H1 (cell line): ENCODE results near the gene ITPKB. TPM values are rescaled to one million over a fixed set of nuclear protein-coding genes. Genes with fewer than 3 reads are reported as not detected.

Experiments
- CTCF ChIA-PET: fragments of 300-600 bp; sonication (Branson Sonifier 250); formaldehyde crosslinking; loops from one replicate; lab custom pipeline; 2021; ENCODE audit not compliant: partially characterized antibody; lab: Charles Lee
- POLR2A ChIA-PET: fragments of 300-600 bp; sonication (Branson Sonifier 250); formaldehyde crosslinking; loops from one replicate; lab custom pipeline; 2021; ENCODE audit warnings: inconsistent platforms; ENCODE audit not compliant: partially characterized antibody; lab: Charles Lee
- DNase-seq, 2 experiments: peaks; one replicate each; pipeline versions ENCODE4 v3.0.0 to v3.0.0-alpha.2; 2010 to 2022; ENCODE audit warnings: low spot score in 2 of 2, low read depth in 1 of 2, mixed read lengths in 1 of 2
- FAIRE-seq: peaks from 2 replicates; lab custom pipeline; 2011; peaks lifted over from hg19 to GRCh38; lab: Jason Lieb, UNC
- H2AFZ ChIP-seq: 2 replicates; pipeline ENCODE4 v1.8.1; 2012; ENCODE audit warnings: low read length, inconsistent platforms
- H2AK5ac ChIP-seq: 2 replicates; pipeline ENCODE4 v1.6.1; 2013; ENCODE audit warnings: low read depth, low read length
- H2BK120ac ChIP-seq: replicated peaks from 2 replicates; pipeline ENCODE3; 2013; ENCODE audit warnings: low read depth, low read length, inconsistent platforms
- H2BK12ac ChIP-seq: 2 replicates; pipeline ENCODE4 v1.6.1; 2013; ENCODE audit warnings: low read depth, low read length
- H2BK15ac ChIP-seq: 2 replicates; pipeline ENCODE4 v1.6.1; 2013; ENCODE audit warnings: low read length
- H2BK20ac ChIP-seq: 2 replicates; pipeline ENCODE4 v1.6.1; 2013; ENCODE audit warnings: low read length
- H2BK5ac ChIP-seq: 2 replicates; pipeline ENCODE4 v1.6.1; 2013; ENCODE audit warnings: low read depth, low read length
- H3K14ac ChIP-seq: 2 replicates; pipeline ENCODE4 v1.6.1; 2013; ENCODE audit warnings: inconsistent platforms; ENCODE audit not compliant: insufficient read length
- H3K18ac ChIP-seq: 2 replicates; pipeline ENCODE4 v1.6.1; 2013; ENCODE audit warnings: low read length; ENCODE audit errors: extremely low read depth
- H3K23ac ChIP-seq: 2 replicates; pipeline ENCODE4 v1.6.1; 2013; ENCODE audit warnings: inconsistent platforms; ENCODE audit not compliant: insufficient read length
- H3K23me2 ChIP-seq: 2 replicates; pipeline ENCODE4 v1.6.1; 2013; ENCODE audit warnings: low read depth, low read length
- H3K27ac ChIP-seq: 2 replicates; pipeline ENCODE4 v1.6.1; 2011; ENCODE audit warnings: low read depth, low read length, inconsistent platforms
- H3K27me3 ChIP-seq, 4 experiments: replicated peaks in 1 of 4; 1 replicate in 1 of 4; 2 replicates in 3 of 4; pipeline versions ENCODE4 v1.6.1 to v1.8.1; 2011 to 2013; ENCODE audit warnings: low read length in 3 of 4, mild to moderate bottlenecking in 3 of 4, inconsistent platforms in 2 of 4, mixed read lengths in 2 of 4, moderate library complexity in 1 of 4; ENCODE audit not compliant: control insufficient read depth in 3 of 4, insufficient read depth in 3 of 4; ENCODE audit errors: extremely low read depth in 1 of 4
- H3K36me3 ChIP-seq, 4 experiments: 2 replicates each; pipeline versions ENCODE4 v1.6.1 to v1.8.1; 2011 to 2013; ENCODE audit warnings: mild to moderate bottlenecking in 4 of 4, low read length in 3 of 4, moderate library complexity in 2 of 4, control low read depth in 1 of 4, inconsistent platforms in 1 of 4; ENCODE audit not compliant: insufficient read depth in 4 of 4, control insufficient read depth in 2 of 4
- H3K4ac ChIP-seq: replicated peaks from 2 replicates; pipeline ENCODE3; 2013; ENCODE audit warnings: low read length, low read depth, mixed read lengths, inconsistent platforms; ENCODE audit not compliant: insufficient read length
- H3K4me1 ChIP-seq, 4 experiments: replicated peaks in 1 of 4; 1 replicate in 1 of 4; 2 replicates in 3 of 4; pipeline versions ENCODE4 v1.6.1 to v1.8.1; 2011 to 2013; ENCODE audit warnings: low read length in 3 of 4, inconsistent platforms in 2 of 4, mixed read lengths in 1 of 4; ENCODE audit not compliant: insufficient read depth in 4 of 4, control insufficient read depth in 3 of 4
- H3K4me2 ChIP-seq, 2 experiments: 2 replicates each; pipeline versions ENCODE4 v1.6.1 to v1.8.1; 2011 to 2013; ENCODE audit warnings: low read depth in 2 of 2, low read length in 2 of 2, control low read depth in 1 of 2, inconsistent platforms in 1 of 2, mild to moderate bottlenecking in 1 of 2; ENCODE audit not compliant: insufficient read depth in 1 of 2
- H3K4me3 ChIP-seq, 4 experiments: fragments of 200-600, 300-600 bp in 1 of 4; sonication (generic), shearing (Covaris generic), sonication (Bioruptor Twin) in 1 of 4; 2 replicates each; pipeline versions ENCODE4 v1.5.1 to v1.8.1; 2011 to 2016; ENCODE audit warnings: low read length in 4 of 4, low read depth in 3 of 4, control low read depth in 2 of 4, inconsistent platforms in 2 of 4, mild to moderate bottlenecking in 2 of 4, mixed read lengths in 1 of 4, moderate library complexity in 1 of 4; ENCODE audit not compliant: insufficient read depth in 2 of 4; ENCODE audit errors: extremely low read depth in 1 of 4
- H3K56ac ChIP-seq: replicated peaks from 2 replicates; pipeline ENCODE3; 2013; ENCODE audit warnings: low read depth, mild to moderate bottlenecking, mixed read lengths, low read length, inconsistent platforms; ENCODE audit not compliant: insufficient read length
- H3K79me1 ChIP-seq: 2 replicates; pipeline ENCODE4 v1.6.1; 2013; ENCODE audit warnings: low read depth, low read length, control low read depth
- H3K79me2 ChIP-seq, 2 experiments: 2 replicates each; pipeline versions ENCODE4 v1.6.1 to v1.8.1; 2012 to 2013; ENCODE audit warnings: low read length in 2 of 2, mild to moderate bottlenecking in 2 of 2, inconsistent platforms in 1 of 2; ENCODE audit not compliant: insufficient read depth in 2 of 2, control insufficient read depth in 1 of 2
- H3K9ac ChIP-seq, 4 experiments: replicated peaks in 1 of 4; 1 replicate in 1 of 4; 2 replicates in 3 of 4; pipeline versions ENCODE4 v1.6.1 to v1.8.1; 2011 to 2013; ENCODE audit warnings: low read depth in 3 of 4, low read length in 3 of 4, control low read depth in 2 of 4, mild to moderate bottlenecking in 2 of 4, moderate library complexity in 2 of 4, inconsistent platforms in 1 of 4; ENCODE audit errors: extremely low read depth in 1 of 4
- H3K9me3 ChIP-seq, 2 experiments: 2 replicates each; pipeline versions ENCODE4 v1.6.1 to v1.8.1; 2012 to 2013; ENCODE audit warnings: mild to moderate bottlenecking in 2 of 2, moderate library complexity in 2 of 2, control low read depth in 1 of 2, inconsistent platforms in 1 of 2, low read depth in 1 of 2, low read length in 1 of 2, mixed read lengths in 1 of 2; ENCODE audit not compliant: insufficient read depth in 2 of 2
- H4K20me1 ChIP-seq, 2 experiments: replicated peaks in 1 of 2; 2 replicates each; pipeline versions ENCODE3 to v1.8.1; 2011 to 2013; ENCODE audit warnings: inconsistent platforms in 2 of 2, low read length in 2 of 2, mild to moderate bottlenecking in 1 of 2; ENCODE audit not compliant: insufficient read depth in 2 of 2, control insufficient read depth in 1 of 2
- H4K5ac ChIP-seq: 2 replicates; pipeline ENCODE4 v1.6.1; 2013; ENCODE audit warnings: low read length, low read depth, mixed read lengths, inconsistent platforms; ENCODE audit not compliant: insufficient read length
- H4K8ac ChIP-seq: 2 replicates; pipeline ENCODE4 v1.8.0; 2013; ENCODE audit warnings: mild to moderate bottlenecking, moderate library complexity, low read length, inconsistent platforms; ENCODE audit not compliant: insufficient read depth; ENCODE audit errors: extremely low read depth
- H4K91ac ChIP-seq: replicated peaks from 2 replicates; pipeline ENCODE3; 2013; ENCODE audit warnings: low read length, mixed read lengths, inconsistent platforms; ENCODE audit not compliant: insufficient read length
- CBX8 ChIP-seq: fragments of 300-800, 300-1000 bp; sonication (generic); IDR thresholded peaks from 2 replicates; pipeline ENCODE4 v1.7.1; 2016; ENCODE audit warnings: low read depth, low read length, borderline replicate concordance
- CEBPB ChIP-seq: IDR thresholded peaks from 2 replicates; pipeline ENCODE4 v1.6.1; 2012; ENCODE audit warnings: low read depth, low read length
- KDM5A ChIP-seq: fragments of 200-600 bp; IDR thresholded peaks from 2 replicates; pipeline ENCODE4 v1.7.1; 2012; ENCODE audit warnings: mild to moderate bottlenecking, low read length, inconsistent platforms, mixed read lengths
- WGBS, 2 experiments: shearing (Covaris generic) in 1 of 2; methylation state at CpG; one replicate each; pipeline versions ENCODE4 v1.1.6 to v1.1.7; 2013 to 2015; ENCODE audit warnings: low lambda C conversion rate in 2 of 2, mixed read lengths in 2 of 2, inconsistent platforms in 1 of 2, low coverage in 1 of 2, missing lambda C conversion rate in 1 of 2; ENCODE audit not compliant: insufficient replicate concordance in 2 of 2, insufficient coverage in 1 of 2, insufficient read length in 1 of 2; ENCODE audit errors: extremely low coverage in 1 of 2, missing lambda C conversion rate in 1 of 2; 5-methylcytosine and 5-hydroxymethylcytosine counted together
- polyA plus RNA-seq, 7 experiments: library from polyadenylated mRNA; depleted of rRNA in 3 of 7; stranded (reverse) in 5 of 7; unstranded in 2 of 7; fragments of >200 nt in 5 of 7; fragments of 200-250 nt in 2 of 7; gene quantifications; 1 replicate in 5 of 7; 2 replicates in 1 of 7; 4 replicates in 1 of 7; pipeline versions ENCODE4 v1.2.1 to v1.2.3, GENCODE V29; 2011 to 2013; ENCODE audit warnings: missing spikeins in 2 of 7, mixed read lengths in 2 of 7
- total RNA-seq: library from RNA; stranded (reverse); fragmentation: NEBNext Ultra II Directional; extraction: Animal tissue kit (Norgen Biotek cat#: 25700); gene quantifications from 2 replicates; pipeline ENCODE4 v1.2.1, GENCODE V29; 2021

Gene ITPKB
- total and polyA plus RNA-seq, 2 of the 8 experiments (the other 6 are each of a cell fraction or from before 2014, with no cell fraction given), result 1.7 to 4.8 TPM

DNA sequence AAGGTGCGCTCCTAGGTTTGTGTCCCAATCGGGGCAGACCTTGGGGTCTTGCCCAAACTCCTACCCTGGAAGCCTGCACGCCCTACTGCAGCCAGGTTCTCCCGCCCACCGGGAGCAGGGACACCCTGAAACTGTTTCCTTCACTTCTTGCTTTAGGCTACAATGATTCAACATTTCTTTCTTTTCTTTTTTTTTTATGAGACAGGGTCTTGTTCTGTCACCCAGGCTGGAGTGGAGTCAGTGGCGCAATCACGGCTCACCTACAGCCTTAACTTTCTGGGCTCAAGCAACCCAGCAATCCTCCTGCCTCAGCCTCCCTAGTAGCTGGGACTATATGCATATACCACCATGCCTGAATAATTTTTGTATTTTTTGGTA lies 75.8 kb downstream of the ITPKB start:
- Histone ChIP-seq H3K79me2 (no peaks in the 10 kb centered on the region), H4K91ac (no peak overlapping the region), H3K23ac (no peak overlapping the region), H2BK12ac (no peak overlapping the region), H3K27ac (no peak overlapping the region), H4K5ac (no peak overlapping the region), H2AFZ (no peak overlapping the region), H3K4ac (no peak overlapping the region), H3K4me1 (peaks cover 2 to 7% (median 2%) of the 10 kb centered on the region in 4 experiments; a peak in 5 of 7 replicates), H3K14ac (no peak overlapping the region), H3K79me1 (no peaks in the 10 kb centered on the region), H2AK5ac (no peak overlapping the region), H3K4me3 (no peak overlapping the region), H2BK20ac (no peak overlapping the region), H2BK120ac (no peak overlapping the region), H2BK5ac (no peak overlapping the region), H2BK15ac (no peak overlapping the region), H3K9ac (no peak overlapping the region), H3K9me3 (no peaks in the 10 kb centered on the region), H3K4me2 (no peak overlapping the region), H4K8ac (peak overlapping the region; percentile 35; the same call in 1 of the 2 replicates), H3K36me3 (no peaks in the 10 kb centered on the region), H3K23me2 (no peaks in the 10 kb centered on the region), H3K56ac (no peak overlapping the region), H4K20me1 (no peaks in the 10 kb centered on the region), H3K18ac (no peak overlapping the region), H3K27me3 (no peaks in the 10 kb centered on the region)
- POLR2A ChIA-PET, result interaction anchor here (0.7 kb wide), 1 partner anchor 20 kb away, joined by 3 read pairs; no protein-coding TSS in a partner anchor
- FAIRE-seq (no peak), DNase-seq (no peak)
- 80% methylated on average over 7 of the region's 7 CpGs; no CpG with 5 or more reads in 1 of the 2 experiments for WGBS, 2 experiments
- TF ChIP-seq CBX8 (no peak), KDM5A (no peak), CEBPB (no peak)
- CTCF ChIA-PET, result interaction anchor here (0.9 to 1.8 kb wide), 6 partner anchors 8 to 41 kb away, joined by 3 to 7 read pairs (median 4); no protein-coding TSS in a partner anchor
